Upper lobe of left lung (tissue), 6 donors: ENCODE results near the gene CAVIN3. TPM values are rescaled to one million over a fixed set of nuclear protein-coding genes. Genes with fewer than 3 reads are reported as not detected.

ENCODE experiments used
- ATAC-seq, 2 donors: fragments of 200-7000 bp; cut with Tn5 transposase; one replicate each; pipeline ENCODE4 v1.9.1; 2022; ENCODE audit warnings: mild to moderate bottlenecking in 2 of 2, moderate library complexity in 2 of 2; ENCODE audit not compliant: low FRiP score in 2 of 2
- DNase-seq, 2 donors: peaks; one replicate each; pipeline ENCODE4 v3.0.0-alpha.2; 2019 to 2020
- H3K27ac ChIP-seq, 4 donors: fragments of 200-600 bp; sonication (generic); one replicate each; pipeline ENCODE4 v1.5.1; 2016 to 2019
- H3K27me3 ChIP-seq, 4 donors: fragments of 200-600 bp; sonication (generic); one replicate each; pipeline ENCODE4 v1.5.1; 2017 to 2019
- H3K36me3 ChIP-seq, 4 donors: fragments of 200-600 bp; sonication (generic); one replicate each; pipeline ENCODE4 v1.5.1; 2016 to 2019
- H3K4me1 ChIP-seq, 4 donors: fragments of 200-600 bp; sonication (generic); one replicate each; pipeline ENCODE4 v1.5.1; 2018 to 2019
- H3K4me3 ChIP-seq, 4 donors: fragments of 200-600 bp; sonication (generic); one replicate each; pipeline ENCODE4 v1.5.1; 2017 to 2019; ENCODE audit warnings: mild to moderate bottlenecking in 2 of 4, moderate library complexity in 1 of 4
- H3K9me3 ChIP-seq, 4 donors: fragments of 200-600 bp; sonication (generic); one replicate each; pipeline ENCODE4 v1.5.1; 2018 to 2019
- CTCF ChIP-seq, 6 experiments: fragments of 450-650 bp in 4 of 6; fragments of 200-600 bp in 2 of 6; sonication (generic) in 2 of 6; IDR thresholded peaks; one replicate each; pipeline ENCODE4 v1.5.1; 2016 to 2019; ENCODE audit warnings: antibody characterized with exemption in 6 of 6
- EP300 ChIP-seq, 4 donors: sonication (generic); formaldehyde crosslinking; IDR thresholded peaks; one replicate each; pipeline ENCODE4 v1.5.1; 2017; ENCODE audit warnings: antibody characterized with exemption in 4 of 4, control low read depth in 2 of 4
- POLR2A ChIP-seq, 4 donors: fragments of 450-650 bp; IDR thresholded peaks; one replicate each; pipeline ENCODE4 v1.5.1; 2016 to 2017; ENCODE audit warnings: antibody characterized with exemption in 4 of 4, mild to moderate bottlenecking in 2 of 4
- POLR2AphosphoS5 ChIP-seq, 2 donors: sonication (generic); formaldehyde crosslinking; IDR thresholded peaks; one replicate each; pipeline ENCODE4 v1.5.1; 2017; ENCODE audit warnings: antibody characterized with exemption in 2 of 2
- WGBS, 2 donors: methylation state at CpG; one replicate each; pipeline ENCODE4 v1.1.5; 2017 to 2018; 5-methylcytosine and 5-hydroxymethylcytosine counted together
- total RNA-seq, 6 donors: library from RNA; depleted of rRNA in 4 of 6; stranded (reverse); fragments of >200 nt in 4 of 6; gene quantifications; one replicate each; pipeline versions ENCODE4 v1.1.0 to v1.2.1, GENCODE V29; 2016 to 2021
- donor health status: DM: no; HTN: no; CAD: no; lungs with moderate emphysema.
- donor health status: DM: no; HTN: yes; CAD: no; lungs with severe emphysema.

Gene CAVIN3
- total RNA-seq, 6 donors from 2014 or later = 45.1 to 173 (median 65.8) TPM

- no peaks in the 10 kb centered on the region for H3K27me3 ChIP-seq
- H3K36me3 ChIP-seq = no peaks in the 10 kb centered on the region
- no peak overlapping the region for H3K4me3 ChIP-seq
- no peaks in the 10 kb centered on the region for H3K9me3 ChIP-seq
- no peaks in the 10 kb centered on the region for H3K4me1 ChIP-seq
- 79% methylated on average over 3 of the region's 3 CpGs for WGBS, 2 donors
- no peak overlapping the region for H3K27ac ChIP-seq
- no peak for TF ChIP-seq POLR2AphosphoS5 (IDR thresholded peaks at IDR 0.05)
- TF ChIP-seq EP300 (IDR thresholded peaks at IDR 0.05) = no peak
- TF ChIP-seq POLR2A (IDR thresholded peaks at IDR 0.05) = no peak
- TF ChIP-seq CTCF (IDR thresholded peaks at IDR 0.05) = no peak
- no peak for ATAC-seq
- DNase-seq = no peak
Observed at GRCh38 chr11:6300325-6300724, 20.0 kb downstream of the CAVIN3 start.

GRCh38 chr11:6298605-6299004 is 21.7 kb downstream of the CAVIN3 start:
- ATAC-seq (peak; percentile 32 to 74), DNase-seq (peak; percentile 34 to 48)
- peak; percentile 28 to 59 (median 42) for TF ChIP-seq CTCF (IDR thresholded peaks at IDR 0.05)
- TF ChIP-seq POLR2A (IDR thresholded peaks at IDR 0.05) = no peak
- WGBS, 2 donors = 38 to 46% methylated on average over 4 of the region's 4 CpGs
- Histone ChIP-seq H3K9me3 (no peaks in the 10 kb centered on the region), H3K4me1 (no peaks in the 10 kb centered on the region), H3K36me3 (no peaks in the 10 kb centered on the region), H3K27ac (no peak overlapping the region), H3K27me3 (no peaks in the 10 kb centered on the region), H3K4me3 (no peak overlapping the region)

- Histone ChIP-seq H3K27ac (no peak overlapping the region), H3K4me3 (no peak overlapping the region), H3K4me1 (no peaks in the 10 kb centered on the region), H3K36me3 (no peaks in the 10 kb centered on the region), H3K9me3 (no peaks in the 10 kb centered on the region), H3K27me3 (no peaks in the 10 kb centered on the region)
- ATAC-seq (no peak), DNase-seq (no peak)
- TF ChIP-seq POLR2AphosphoS5 (IDR thresholded peaks at IDR 0.05) = no peak
- peak in 2 of 6 experiments; percentile 16 to 25 for TF ChIP-seq CTCF (IDR thresholded peaks at IDR 0.05)
- no peak for TF ChIP-seq POLR2A (IDR thresholded peaks at IDR 0.05)
- TF ChIP-seq EP300 (IDR thresholded peaks at IDR 0.05) = no peak
- 84 to 94% methylated on average over 1 of the region's 1 CpG for WGBS, 2 donors
Observed at GRCh38 chr11:6297831-6298230, 22.5 kb downstream of the CAVIN3 start.

GRCh38 chr11:6285019-6285418 is 35.3 kb downstream of the CAVIN3 start:
- no peaks in the 10 kb centered on the region for H3K36me3 ChIP-seq
- WGBS, 2 donors = 78 to 85% methylated on average over 4 of the region's 4 CpGs
- DNase-seq = no peak

More at GRCh38 chr11:6285019-6285418, 35.3 kb downstream of the CAVIN3 start:
- no peaks in the 10 kb centered on the region for H3K9me3 ChIP-seq
- no peak overlapping the region for H3K4me3 ChIP-seq
- no peaks in the 10 kb centered on the region for H3K27me3 ChIP-seq
- H3K27ac ChIP-seq = no peak overlapping the region
- no peaks in the 10 kb centered on the region for H3K4me1 ChIP-seq
- TF ChIP-seq POLR2A (IDR thresholded peaks at IDR 0.05) = no peak
- no peak for TF ChIP-seq EP300 (IDR thresholded peaks at IDR 0.05)
- no peak for TF ChIP-seq POLR2AphosphoS5 (IDR thresholded peaks at IDR 0.05)
- TF ChIP-seq CTCF (IDR thresholded peaks at IDR 0.05) = no peak
- ATAC-seq = no peak
